Measurements from ENCODE around the gene BLACAT1. TPM values are rescaled to one million over a fixed set of nuclear protein-coding genes. Genes with fewer than 3 reads are reported as not detected.

The BLACAT1 gene
- total RNA-seq, 1 experiment from 2014 or later = 0.31 TPM

- ChIA-PET CTCF (interaction anchor here (1.5 kb wide), 1 partner anchor 12 kb away, joined by 7 read pairs; no protein-coding TSS in a partner anchor), POLR2A (no interaction called here)
- TF ChIP-seq SIN3A (IDR thresholded peaks at IDR 0.05; ENCODE audit: borderline replicate concordance, insufficient read depth, low read depth, low read length) = no peak
- TF ChIP-seq REST (IDR thresholded peaks at IDR 0.05; ENCODE audit: insufficient read depth in 1 of 2, low read depth in 2 of 2, low read length in 1 of 2) = no peak
- no peak for TF ChIP-seq CTCF (IDR thresholded peaks at IDR 0.05)
- no peak for TF ChIP-seq POLR2AphosphoS5 (IDR thresholded peaks at IDR 0.05; ENCODE audit: low read depth, low read length)
- TF ChIP-seq TCF7L2 (IDR thresholded peaks at IDR 0.05; ENCODE audit: low read depth, low read length) = no peak
- in situ Hi-C loops (cut with HindIII; ENCODE audit: low pct_unique_long_range_greater_than_20kb, low sequenced_read_pairs) (no loop called here), intact Hi-C loops (cut with micrococcal nuclease; ENCODE audit: unreplicated experiment) (no loop called here)
- Histone ChIP-seq H3K4me3 (ENCODE audit: low read depth in 2 of 2, low read length in 2 of 2) (no peak overlapping the region), H3K9me3 (ENCODE audit: control insufficient read depth, insufficient read depth, low read depth, low read length) (peaks cover 5% of the 10 kb centered on the region; the same call in 1 of the 2 replicates), H3K4me1 (ENCODE audit: control insufficient read depth, insufficient read depth, low read length) (peaks cover 23% of the 10 kb centered on the region), H3K36me3 (ENCODE audit: control insufficient read depth, insufficient read depth, low read length) (no peaks in the 10 kb centered on the region), H3K27ac (ENCODE audit: low read length) (no peak overlapping the region), H3K27me3 (ENCODE audit: control insufficient read depth, insufficient read depth, low read length) (0 out of 2 replicates have a peak, but pooled peaks cover 2% of the 10 kb centered on the region)
- no TSS peak for BruUV-seq (replicated peaks)
- DNase-seq (ENCODE audit: low read depth, low spot score) (no peak), ATAC-seq (no peak)
Measured at GRCh38 chr1:205473966-205474365, 18.1 kb upstream of the BLACAT1 start.

- in situ Hi-C loops (cut with HindIII; ENCODE audit: low pct_unique_long_range_greater_than_20kb, low sequenced_read_pairs) = no loop called here
- no TSS peak for BruUV-seq (replicated peaks)
- intact Hi-C loops (cut with micrococcal nuclease; ENCODE audit: unreplicated experiment) = no loop called here
- H3K27ac ChIP-seq (ENCODE audit: low read length) = no peak overlapping the region
- ATAC-seq (peak; percentile 28), DNase-seq (ENCODE audit: low read depth, low spot score) (no peak)
- H3K4me3 ChIP-seq (ENCODE audit: low read depth in 2 of 2, low read length in 2 of 2) = no peak overlapping the region
- peaks cover 5% of the 10 kb centered on the region; the same call in 1 of the 2 replicates for H3K9me3 ChIP-seq (ENCODE audit: control insufficient read depth, insufficient read depth, low read depth, low read length)
- H3K36me3 ChIP-seq (ENCODE audit: control insufficient read depth, insufficient read depth, low read length) = no peaks in the 10 kb centered on the region
- no peak for TF ChIP-seq REST (IDR thresholded peaks at IDR 0.05; ENCODE audit: insufficient read depth in 1 of 2, low read depth in 2 of 2, low read length in 1 of 2)
- no peak for TF ChIP-seq SIN3A (IDR thresholded peaks at IDR 0.05; ENCODE audit: borderline replicate concordance, insufficient read depth, low read depth, low read length)
- TF ChIP-seq POLR2AphosphoS5 (IDR thresholded peaks at IDR 0.05; ENCODE audit: low read depth, low read length) = no peak
- TF ChIP-seq TCF7L2 (IDR thresholded peaks at IDR 0.05; ENCODE audit: low read depth, low read length) = no peak
- POLR2A ChIA-PET = no interaction called here
- CTCF ChIA-PET = interaction anchor here (1.1 to 1.5 kb wide), 2 partner anchors 12 to 17 kb away, joined by 7 to 11 read pairs; no protein-coding TSS in a partner anchor
- peaks cover 19% of the 10 kb centered on the region for H3K4me1 ChIP-seq (ENCODE audit: control insufficient read depth, insufficient read depth, low read length)
- H3K27me3 ChIP-seq (ENCODE audit: control insufficient read depth, insufficient read depth, low read length) = 0 out of 2 replicates have a peak, but pooled peaks cover 2% of the 10 kb centered on the region
Measured at GRCh38 chr1:205473475-205473874, 17.6 kb upstream of the BLACAT1 start.

Data from Panc1 (cell line).